Activated gamma-delta T cell (primary cell): ENCODE measurements around the gene CD300LB.
"Not testable (repeated sequence)": the region's sequence is repeated elsewhere in the genome, so short reads cannot be mapped to it uniquely, and the experiment has no call there.

Experiments used
- DNase-seq: peaks from one replicate; lab custom pipeline; 2025; lab: John Stamatoyannopoulos, UW
- total RNA-seq, 2 donors: gene quantifications; one replicate each; lab custom pipeline; 2026; lab: John Stamatoyannopoulos, UW

The CD300LB gene
- 0.05 to 0.09 reads per million in 2 donors for total RNA-seq

DNA sequence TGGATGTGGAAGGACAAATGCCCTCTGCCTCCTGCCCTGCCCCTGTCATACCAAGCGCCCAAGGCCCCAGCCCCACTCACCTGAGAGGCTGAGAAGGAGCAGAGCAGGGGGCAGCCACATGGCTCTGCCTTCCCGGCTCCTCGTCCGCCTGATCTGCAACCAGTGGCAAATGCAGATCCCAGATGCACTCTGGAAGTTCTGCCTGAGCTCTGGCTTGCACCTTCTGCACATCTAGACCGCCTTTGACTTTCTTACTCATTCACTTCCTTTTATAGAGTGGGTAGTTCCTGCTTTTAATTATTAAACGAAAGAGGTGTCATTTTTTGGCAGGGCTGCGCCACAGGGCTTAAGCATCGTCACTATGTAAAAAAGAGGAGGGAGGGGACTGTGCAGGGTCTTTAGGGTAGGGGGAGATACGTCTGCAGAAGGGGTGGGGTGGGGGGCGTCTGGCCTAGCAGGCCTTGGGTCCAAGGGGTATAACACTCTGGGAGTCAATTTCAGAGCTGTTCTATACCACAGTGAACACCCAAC, at the start of gene CD300LB:
Gene CD300LB, minus strand, starts transcription at position 245 of the 531 bp plus-strand sequence. Its CDS starts 125 bp downstream, at position 120.
- DNase-seq, result no peak

GRCh38 chr17:74579900-74580299, 48.6 kb upstream of the CD300LB start:
- no peak for DNase-seq

DNA sequence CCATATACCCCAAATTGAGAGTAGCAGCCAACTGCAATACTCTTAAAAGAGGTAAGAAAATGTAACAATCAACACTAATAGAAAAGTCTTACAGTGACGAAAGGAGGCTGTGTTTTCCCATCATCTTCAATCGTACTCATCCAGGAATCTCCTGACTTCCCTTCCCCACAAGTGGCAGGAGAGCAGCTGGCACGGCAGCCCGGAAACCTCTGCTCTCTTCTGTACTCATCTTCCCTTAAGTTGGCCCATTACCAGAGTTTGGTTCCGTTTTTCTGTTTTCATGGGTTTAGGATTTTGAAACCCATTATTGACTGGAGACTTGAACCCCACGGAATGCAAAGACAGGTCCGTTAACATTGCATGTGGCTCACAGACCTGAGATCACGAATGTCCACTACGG, 47.7 kb upstream of the CD300LB start:
- DNase-seq, result no peak

GRCh38 chr17:74574489-74575142, 43.3 kb upstream of the CD300LB start:
- no peak for DNase-seq

GRCh38 chr17:74573635-74574034, 42.4 kb upstream of the CD300LB start:
- DNase-seq, result not testable (repeated sequence)

GRCh38 chr17:74573169-74573568, 41.9 kb upstream of the CD300LB start:
- no peak for DNase-seq

DNA sequence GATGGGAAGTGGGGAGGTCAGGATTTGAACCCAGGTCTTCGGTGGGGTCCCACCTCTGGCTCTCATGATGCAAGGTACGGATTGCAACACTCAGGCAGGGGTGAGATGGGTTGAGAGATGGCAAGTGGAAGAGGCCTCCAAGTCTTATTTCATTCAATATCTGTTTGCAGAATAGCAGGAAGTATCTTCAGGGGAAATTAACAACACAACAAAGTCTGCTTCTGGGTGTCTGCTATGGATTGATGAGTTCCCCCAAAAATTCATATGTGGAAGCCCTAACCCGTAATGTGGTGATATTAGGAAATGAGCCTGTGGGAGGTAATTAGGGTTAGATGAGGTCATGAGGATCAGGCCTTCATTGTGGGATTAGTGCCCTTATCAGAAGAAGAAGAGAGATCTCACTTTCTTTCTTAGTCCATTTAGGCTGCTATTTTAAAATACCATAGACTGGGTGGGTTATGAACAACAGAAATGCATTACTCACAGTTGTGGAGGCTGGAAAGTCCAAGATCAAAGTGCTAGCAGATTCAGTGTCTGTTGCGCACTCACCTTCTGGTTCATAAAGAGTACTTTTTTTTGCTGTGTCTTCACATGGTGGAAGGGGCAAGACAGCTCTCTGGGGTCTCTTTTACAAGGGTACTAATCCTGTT, 40.5 kb upstream of the CD300LB start:
- DNase-seq, result no peak

- no peak for DNase-seq
Observed at GRCh38 chr17:74569020-74570003, 38.0 kb upstream of the CD300LB start.

- DNase-seq, result no peak
Observed at GRCh38 chr17:74568106-74568873, 37.0 kb upstream of the CD300LB start.

DNA sequence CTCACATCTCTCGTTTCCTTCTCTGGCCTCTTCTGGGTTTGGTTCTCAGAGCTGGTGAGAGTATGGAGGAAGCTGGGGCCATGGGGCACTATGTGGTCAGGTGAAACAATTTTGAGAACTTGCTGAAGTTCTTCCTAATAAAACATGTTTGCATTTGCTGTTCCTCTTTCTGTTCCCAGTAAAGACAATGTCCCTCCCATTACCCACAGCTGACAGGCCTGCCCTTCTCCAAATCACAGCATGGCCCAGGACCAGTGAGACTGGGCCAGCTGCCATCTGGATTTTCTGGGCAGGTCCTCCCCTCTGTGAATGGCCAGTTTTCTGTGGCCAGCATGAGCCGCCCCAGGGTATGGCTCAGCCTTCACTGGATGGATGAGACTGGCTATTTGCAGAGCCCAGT, 36.1 kb upstream of the CD300LB start, which contains the start of gene CD300H:
Gene CD300H, minus strand, starts transcription at position 113 of the 400 bp plus-strand sequence.
- DNase-seq, result no peak

DNA sequence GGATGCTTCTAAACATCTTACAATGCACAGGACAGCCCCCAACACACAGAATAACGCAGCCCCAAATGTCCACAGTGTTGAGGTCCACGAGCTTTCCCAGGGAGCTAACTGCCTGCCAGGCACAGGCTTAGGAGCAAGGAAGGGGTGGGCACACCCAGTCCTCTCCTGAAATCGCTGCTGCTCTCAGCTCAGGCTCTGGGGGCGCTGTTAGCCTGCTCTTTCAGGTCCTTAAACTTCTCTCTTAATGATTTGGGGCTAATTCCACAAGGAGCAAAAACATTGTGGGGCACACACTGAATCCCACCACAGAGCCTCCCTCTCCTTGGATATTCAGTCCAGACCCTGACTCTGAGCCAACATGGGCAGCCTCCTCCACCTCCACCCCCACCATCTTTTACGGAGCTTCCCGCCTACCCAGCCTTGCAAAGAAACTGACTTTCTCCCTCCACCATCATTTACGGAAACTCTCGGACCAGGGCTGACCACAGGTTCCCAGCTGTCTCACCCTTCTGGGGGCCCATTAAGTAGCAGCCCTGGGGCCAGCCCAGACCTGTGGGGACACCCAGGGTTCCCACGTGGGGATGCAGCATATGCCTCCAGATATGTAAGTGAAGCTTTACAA, 35.0 kb upstream of the CD300LB start:
- DNase-seq, result no peak

GRCh38 chr17:74565126-74565525, 33.9 kb upstream of the CD300LB start:
- DNase-seq, result no peak

DNA sequence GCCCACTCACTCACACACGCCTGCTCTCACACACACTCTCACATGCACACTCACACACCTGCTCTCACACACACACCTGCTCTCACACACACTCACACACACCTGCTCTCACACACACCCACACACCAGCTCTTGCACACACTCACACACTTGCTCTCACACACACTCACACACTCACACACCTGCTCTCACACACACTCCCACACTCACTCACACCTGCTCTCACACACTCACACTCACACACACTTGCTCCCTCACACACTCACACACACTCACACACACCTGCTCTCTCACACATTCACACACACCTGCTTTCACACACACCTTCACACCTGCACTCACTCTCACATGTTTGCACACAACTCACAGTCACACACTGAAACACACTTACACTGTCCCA, 32.1 kb upstream of the CD300LB start:
- no peak for DNase-seq

- no peak for DNase-seq
Observed at GRCh38 chr17:74561586-74561985, 30.3 kb upstream of the CD300LB start.

DNA sequence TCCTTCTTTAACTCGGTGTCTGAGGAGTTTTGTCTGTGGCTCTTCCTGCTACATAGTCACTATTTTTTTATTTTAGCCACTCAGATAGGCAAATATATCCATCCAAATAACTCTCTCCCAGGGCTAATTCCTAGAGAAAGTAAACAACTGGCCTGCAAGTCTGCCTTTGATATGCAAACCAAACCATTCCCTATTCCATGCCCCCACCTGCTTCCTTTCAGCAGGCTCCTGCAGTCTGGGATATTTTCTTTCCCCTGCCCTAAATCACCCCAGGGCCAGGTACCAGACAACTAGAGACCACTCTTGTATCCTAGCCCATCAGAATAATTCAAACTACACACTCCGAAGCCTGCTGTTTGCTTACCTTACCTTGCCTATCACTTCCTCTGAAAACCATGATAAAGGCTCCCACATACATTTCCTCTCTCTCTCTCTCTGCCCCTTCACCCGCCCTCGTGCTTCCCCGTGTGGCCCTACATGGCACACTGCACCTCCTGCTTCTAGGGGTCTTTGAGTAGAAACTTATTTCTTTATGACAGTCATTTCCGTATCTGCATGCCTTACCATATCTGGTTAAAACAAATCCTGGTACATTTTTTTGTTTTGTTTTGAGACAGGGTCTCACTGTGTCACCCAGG, 27.7 kb upstream of the CD300LB start:
- DNase-seq, result no peak

DNA sequence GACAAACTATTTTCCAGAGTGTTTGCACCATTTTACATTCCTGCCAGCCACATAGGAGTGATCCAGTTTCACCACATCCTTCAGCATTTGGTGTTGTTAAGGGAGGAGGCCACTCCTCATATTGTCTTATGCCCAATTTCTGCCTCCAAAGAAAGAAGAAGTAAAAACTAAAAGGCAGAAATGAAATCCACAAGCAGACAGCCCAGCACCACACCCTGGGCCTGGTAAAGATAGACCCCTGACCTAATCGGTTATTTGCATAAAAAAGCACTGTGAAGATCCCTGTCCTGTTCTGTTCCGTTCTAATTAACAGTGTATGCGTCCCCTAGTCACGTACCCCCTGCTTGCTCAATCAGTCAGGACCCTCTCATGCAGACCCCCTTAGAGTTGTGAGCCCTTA, 27.1 kb upstream of the CD300LB start:
- DNase-seq, result not testable (repeated sequence)

DNA sequence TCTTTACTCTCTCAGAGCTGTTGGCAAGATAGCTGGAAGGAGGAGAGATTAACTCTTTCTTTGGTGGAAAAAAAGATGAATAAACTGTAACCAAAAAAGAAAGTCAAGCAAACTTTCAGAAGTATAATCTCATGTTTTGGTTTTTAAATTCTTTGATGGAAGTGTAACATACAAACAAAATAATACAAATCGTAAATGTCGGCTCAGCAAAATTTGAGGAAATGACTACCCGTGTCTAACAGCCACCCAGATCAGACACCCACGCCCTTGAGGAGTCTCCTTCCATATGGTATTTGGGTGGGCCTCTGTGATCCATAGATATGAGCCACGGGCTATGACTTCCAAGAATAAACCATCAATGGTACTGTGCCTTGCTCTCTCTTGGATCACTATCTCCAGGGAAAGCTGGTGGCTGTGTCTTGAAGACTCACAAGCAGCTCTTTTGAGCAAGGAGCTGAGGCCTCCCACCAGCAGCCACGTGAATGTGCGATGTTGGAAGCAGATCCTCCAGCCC, 24.2 kb upstream of the CD300LB start:
- DNase-seq, result no peak

- DNase-seq, result no peak
Observed at GRCh38 chr17:74554909-74555308, 23.6 kb upstream of the CD300LB start.

DNA sequence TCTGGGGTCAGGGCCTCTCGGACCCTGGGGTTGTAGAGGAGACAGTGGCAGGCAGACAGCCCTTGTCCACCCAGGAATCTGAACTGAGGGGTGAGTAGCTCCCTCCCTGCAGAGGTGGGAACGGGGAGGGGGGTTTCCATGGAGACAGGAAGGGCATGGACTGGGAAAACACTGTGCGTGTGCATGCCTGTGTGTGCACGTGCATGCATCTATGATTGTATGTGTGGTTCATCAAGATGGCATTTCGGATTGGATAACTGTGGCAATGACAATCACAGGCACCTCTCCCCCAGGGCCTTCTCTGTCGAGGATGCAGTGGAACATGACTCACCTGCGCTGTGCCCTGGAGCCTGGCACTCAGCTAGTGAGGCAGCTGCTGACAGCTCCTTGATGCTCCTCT, 20.8 kb upstream of the CD300LB start:
- DNase-seq, result no peak

- DNase-seq, result no peak
Observed at GRCh38 chr17:74550602-74551001, 19.3 kb upstream of the CD300LB start.
